ENCODE results near the gene LMBR1.
"Not testable (repeated sequence)": the region's sequence is repeated elsewhere in the genome, so short reads cannot be mapped to it uniquely, and the experiment has no call there.

Gene LMBR1

GRCh38 chr7:156697283-156697682, 195.7 kb downstream of the LMBR1 start:
- not testable (repeated sequence) for DNase-seq (ENCODE audit: low read depth in 2 of 2)

- DNase-seq (ENCODE audit: low read depth in 2 of 2) = no peak
These were observed 199.4 kb downstream of the LMBR1 start for GRCh38 chr7:156693627-156694026.

- no peak for DNase-seq (ENCODE audit: low read depth in 2 of 2)
These were observed 200.1 kb downstream of the LMBR1 start for GRCh38 chr7:156692849-156693248.

- no peak for DNase-seq (ENCODE audit: low read depth in 2 of 2)
These were observed 201.2 kb downstream of the LMBR1 start for GRCh38 chr7:156691764-156692163.

- DNase-seq (ENCODE audit: low read depth in 2 of 2) = no peak
These were observed 208.3 kb downstream of the LMBR1 start for GRCh38 chr7:156684661-156685060.

GRCh38 chr7:156684251-156684650, 208.7 kb downstream of the LMBR1 start:
- no peak for DNase-seq (ENCODE audit: low read depth in 2 of 2)

- DNase-seq (ENCODE audit: low read depth in 2 of 2) = no peak
These were observed 210.1 kb downstream of the LMBR1 start for GRCh38 chr7:156682928-156683327.

- DNase-seq (ENCODE audit: low read depth in 2 of 2) = no peak
These were observed 212.7 kb downstream of the LMBR1 start for GRCh38 chr7:156680281-156680680.

GRCh38 chr7:156677374-156678054, 215.5 kb downstream of the LMBR1 start:
- DNase-seq (ENCODE audit: low read depth in 2 of 2) = no peak

- DNase-seq (ENCODE audit: low read depth in 2 of 2) = no peak
These were observed 216.7 kb downstream of the LMBR1 start for GRCh38 chr7:156676263-156676662.

GRCh38 chr7:156675721-156676120, 217.3 kb downstream of the LMBR1 start:
- no peak for DNase-seq (ENCODE audit: low read depth in 2 of 2)

- DNase-seq (ENCODE audit: low read depth in 2 of 2) = no peak
These were observed 219.1 kb downstream of the LMBR1 start for GRCh38 chr7:156673902-156674301.

- DNase-seq (ENCODE audit: low read depth in 2 of 2) = no peak
These were observed 219.5 kb downstream of the LMBR1 start for GRCh38 chr7:156673454-156673853.

GRCh38 chr7:156669035-156669828, 223.8 kb downstream of the LMBR1 start:
- DNase-seq (ENCODE audit: low read depth in 2 of 2) = no peak

- DNase-seq (ENCODE audit: low read depth in 2 of 2) = no peak
These were observed 224.7 kb downstream of the LMBR1 start for GRCh38 chr7:156668130-156668741.

- no peak for DNase-seq (ENCODE audit: low read depth in 2 of 2)
These were observed 225.9 kb downstream of the LMBR1 start for GRCh38 chr7:156667110-156667426.

- DNase-seq (ENCODE audit: low read depth in 2 of 2) = no peak
These were observed 226.4 kb downstream of the LMBR1 start for GRCh38 chr7:156666368-156667109.

- no peak for DNase-seq (ENCODE audit: low read depth in 2 of 2)
These were observed 227.9 kb downstream of the LMBR1 start for GRCh38 chr7:156665101-156665500.

- no peak for DNase-seq (ENCODE audit: low read depth in 2 of 2)
These were observed 230.7 kb downstream of the LMBR1 start for GRCh38 chr7:156662277-156662676.

GRCh38 chr7:156661637-156662036, 231.3 kb downstream of the LMBR1 start:
- DNase-seq (ENCODE audit: low read depth in 2 of 2) = no peak

- no peak for DNase-seq (ENCODE audit: low read depth in 2 of 2)
These were observed 233.0 kb downstream of the LMBR1 start for GRCh38 chr7:156659961-156660360.

GRCh38 chr7:156659203-156659602, 233.8 kb downstream of the LMBR1 start:
- no peak for DNase-seq (ENCODE audit: low read depth in 2 of 2)
